GM18511 (cell line): ENCODE measurements around the gene CREG2.
"Not testable (repeated sequence)": the region's sequence is repeated elsewhere in the genome, so short reads cannot be mapped to it uniquely, and the experiment has no call there.

Experiments
- ATAC-seq: cut with Tn5 transposase; IDR thresholded peaks from one replicate; pipeline ENCODE4 v1.9.1; 2021; ENCODE audit warnings: mild to moderate bottlenecking, moderate library complexity; ENCODE audit not compliant: unreplicated experiment

The CREG2 gene

DNA sequence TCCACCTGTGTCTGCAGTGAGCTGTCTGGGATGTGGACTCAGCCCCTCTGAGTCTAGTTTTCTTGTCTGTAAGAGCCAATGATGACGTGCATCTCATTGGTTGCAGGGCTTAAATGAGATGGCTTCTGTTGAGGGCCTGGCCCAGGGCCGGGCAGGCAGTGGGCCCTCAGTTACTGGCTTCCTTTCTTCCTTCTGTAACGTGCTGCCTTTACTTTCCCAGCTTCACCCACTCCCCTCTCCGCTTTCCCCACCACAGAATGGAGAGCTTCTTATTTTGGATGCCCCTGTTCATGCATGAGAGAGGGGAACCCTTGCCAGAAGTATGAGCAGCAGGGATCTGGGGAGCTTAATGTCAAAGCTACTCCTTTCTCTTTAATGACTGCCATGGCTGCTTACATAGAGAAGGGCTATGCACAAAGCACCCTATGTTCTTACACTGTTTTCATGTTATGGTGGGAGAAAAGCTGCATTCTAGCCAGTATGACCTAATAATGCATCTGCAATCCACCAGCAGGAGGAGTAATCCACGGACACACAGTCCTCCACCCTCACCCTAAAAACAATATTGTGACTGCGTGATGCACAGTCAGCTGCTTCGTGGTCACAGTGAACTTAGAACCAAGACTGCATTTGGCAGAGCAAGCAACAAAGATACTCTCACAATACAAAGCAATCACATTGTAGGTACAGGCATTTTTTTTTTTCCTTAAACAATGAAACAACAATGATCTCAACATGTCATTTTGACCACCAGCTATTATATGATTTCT lies 37.2 kb downstream of the CREG2 start:
- ATAC-seq: no peak

DNA sequence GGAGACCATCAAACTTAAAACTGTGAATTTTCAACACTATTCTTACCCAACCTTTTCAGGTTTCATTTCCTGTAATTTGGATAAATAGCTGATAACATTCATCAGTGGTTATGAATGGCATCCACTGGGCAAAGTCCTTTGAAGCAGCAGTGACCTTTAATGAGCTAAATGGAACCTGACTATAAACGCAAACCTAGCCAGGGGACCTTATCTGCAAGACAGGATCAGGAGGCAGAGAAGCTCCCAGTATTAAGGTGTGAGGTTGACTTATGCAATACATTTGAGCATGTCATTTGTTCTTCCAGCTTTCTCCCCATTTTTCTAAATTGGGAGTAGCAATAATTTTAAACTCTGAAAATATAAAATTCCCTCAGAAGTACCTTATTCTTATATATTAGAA lies 38.4 kb downstream of the CREG2 start:
- ATAC-seq: no peak

DNA sequence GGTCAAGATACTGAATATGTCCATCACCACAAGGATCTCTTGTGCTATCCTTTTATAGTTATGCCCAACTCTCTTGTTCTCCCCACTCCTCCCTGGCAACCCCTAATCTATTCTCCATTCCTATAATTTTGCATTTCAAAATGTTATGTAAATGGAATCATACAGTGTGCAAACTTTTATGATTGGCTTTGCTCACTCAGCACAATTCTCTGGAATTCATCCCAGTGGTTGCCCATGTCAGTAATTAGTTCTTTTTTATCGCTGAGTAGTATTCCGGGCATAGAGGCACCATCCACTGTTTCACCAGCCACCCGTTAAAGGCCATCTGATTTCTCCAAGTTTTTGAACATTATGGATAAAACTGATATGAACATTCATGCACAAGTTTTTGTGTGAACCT lies 40.4 kb downstream of the CREG2 start:
- no peak for ATAC-seq

DNA sequence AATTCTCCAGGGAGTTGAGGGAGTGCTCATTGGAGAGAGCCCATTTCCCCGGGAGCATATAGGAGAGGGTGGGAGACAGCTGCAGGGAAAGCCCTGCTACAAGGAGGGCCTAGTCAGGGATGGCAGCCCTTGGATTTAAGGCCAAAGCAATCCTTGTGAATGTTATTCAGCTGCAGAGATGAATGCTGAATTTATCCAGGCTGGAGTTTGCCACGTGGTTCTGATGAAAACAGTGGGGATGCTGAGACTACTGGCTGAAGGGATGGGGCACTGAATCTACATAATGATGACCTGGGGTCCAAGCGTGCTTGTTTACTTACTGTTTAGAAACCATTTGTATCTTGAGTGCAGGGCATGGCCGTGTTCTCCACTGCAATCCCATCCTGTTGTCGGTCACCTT lies 43.2 kb downstream of the CREG2 start:
- ATAC-seq: no peak

DNA sequence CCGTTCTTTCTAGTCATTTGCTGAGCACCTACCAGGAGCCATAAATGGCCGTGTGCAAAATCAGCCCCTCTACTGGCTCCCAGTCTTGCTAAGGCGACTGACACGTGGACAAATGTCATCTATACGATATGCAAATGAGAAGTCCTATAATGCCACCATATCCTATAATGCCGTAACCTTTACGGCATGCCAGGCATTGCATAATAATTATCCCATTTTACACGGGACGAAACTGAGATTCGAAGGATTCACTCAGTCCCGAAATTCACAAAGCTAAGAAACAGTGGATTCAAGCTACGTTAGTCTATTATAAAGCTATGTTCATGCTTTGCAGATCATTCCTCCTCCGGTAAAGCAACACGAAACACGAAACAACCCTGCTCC lies 44.7 kb downstream of the CREG2 start:
- no peak for ATAC-seq

DNA sequence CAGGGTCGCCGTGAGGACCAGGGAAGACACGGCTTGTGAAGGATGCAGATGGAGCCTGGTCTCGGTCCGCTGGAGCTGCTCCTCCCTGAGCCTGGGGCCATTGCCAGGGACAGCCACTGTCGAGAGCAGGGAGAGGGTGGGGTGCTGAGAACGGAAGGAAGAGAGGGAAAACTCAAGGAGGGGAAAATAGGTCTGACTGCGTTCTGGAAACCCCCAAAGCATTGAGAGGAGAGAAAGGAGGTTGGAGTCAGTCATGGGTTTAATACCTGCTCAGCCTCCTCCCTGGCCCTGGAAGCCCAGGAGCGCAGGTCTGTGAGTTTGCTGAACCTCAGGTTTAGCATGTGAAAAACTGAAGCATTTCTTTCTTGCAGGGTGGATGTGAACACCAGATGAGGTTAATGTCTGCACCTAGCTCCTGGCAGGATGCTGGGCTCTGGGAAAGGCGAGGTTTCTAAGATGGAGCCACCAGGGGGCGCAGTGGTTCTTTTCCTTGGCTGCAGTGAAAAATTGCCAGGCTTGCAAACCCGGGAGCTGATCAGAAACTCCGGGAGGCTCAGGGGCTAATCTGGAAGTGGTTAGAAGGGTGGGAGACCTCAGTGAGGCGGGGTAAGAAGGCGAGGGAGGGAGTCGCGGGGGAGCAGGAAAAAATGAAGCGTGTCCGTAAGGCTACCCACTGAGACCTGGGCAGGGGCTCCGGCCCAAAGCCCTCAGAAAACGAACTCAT lies 45.2 kb downstream of the CREG2 start:
- ATAC-seq: no peak

DNA sequence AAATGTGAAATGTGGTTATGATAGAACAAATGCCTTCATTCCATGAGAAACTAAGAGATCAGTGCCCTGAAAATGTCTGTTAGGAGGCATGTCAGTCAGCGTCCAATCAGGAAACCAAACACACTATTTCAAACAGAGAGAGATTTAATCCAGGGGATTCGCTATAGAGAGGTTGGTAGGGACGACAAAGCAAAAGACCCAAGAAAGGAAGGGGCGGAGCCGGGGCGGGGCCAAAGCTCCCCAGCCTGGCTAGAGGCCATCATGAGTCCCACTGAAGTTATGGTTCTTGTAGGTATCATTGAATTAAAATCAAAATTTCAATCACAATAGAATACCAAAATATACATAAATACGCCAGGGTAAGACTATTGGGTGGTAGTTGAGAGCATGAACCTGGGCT lies 45.9 kb downstream of the CREG2 start:
- ATAC-seq: no peak

DNA sequence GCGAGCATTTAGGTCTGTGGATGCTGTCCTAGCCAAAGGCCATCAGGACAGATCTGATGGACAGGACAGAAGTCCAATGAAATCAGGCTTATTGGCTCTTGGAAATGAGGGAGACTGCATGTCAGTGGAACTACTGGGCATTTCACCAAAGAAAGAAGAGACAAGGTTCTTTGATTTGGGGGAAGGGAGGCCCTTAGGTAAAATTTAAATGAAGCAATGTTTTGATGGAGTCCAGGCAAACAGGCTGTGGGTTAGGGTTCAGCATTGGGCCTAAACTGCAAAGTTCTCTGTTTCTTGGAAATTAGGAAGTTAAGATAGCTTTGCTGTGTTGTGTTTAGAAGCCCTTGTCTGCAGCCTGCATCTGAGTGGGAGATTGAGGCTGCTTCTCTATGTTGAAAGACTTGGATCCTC lies 47.2 kb downstream of the CREG2 start:
- ATAC-seq: no peak

DNA sequence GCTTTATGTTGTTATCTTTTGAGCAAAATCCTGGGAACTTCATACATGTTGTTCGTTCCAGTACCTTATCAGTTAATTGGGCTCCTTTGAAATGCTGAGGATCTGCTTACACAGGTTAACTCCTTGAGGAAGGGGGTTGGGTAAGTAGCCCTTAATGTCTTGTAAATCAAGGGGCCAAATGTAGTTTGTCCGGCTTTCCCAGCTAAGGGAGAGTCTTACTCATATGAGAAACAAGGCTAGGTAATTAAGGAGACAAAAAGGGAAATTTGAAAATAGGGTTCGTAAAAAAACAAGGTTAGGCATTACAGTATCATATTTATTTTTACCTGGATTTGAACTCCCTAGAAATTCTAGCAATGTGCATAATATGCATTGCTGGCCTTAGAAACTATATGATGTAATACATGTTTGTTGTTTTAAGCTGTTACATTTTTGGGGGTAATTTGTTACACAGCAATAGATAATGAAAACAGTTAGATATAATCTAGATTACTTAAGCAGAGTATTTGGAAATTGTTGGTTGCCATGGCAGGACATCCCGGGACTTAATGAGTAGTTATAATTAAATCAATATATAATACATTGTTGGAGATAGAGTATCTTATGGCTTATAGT lies 47.9 kb downstream of the CREG2 start:
- no peak for ATAC-seq

DNA sequence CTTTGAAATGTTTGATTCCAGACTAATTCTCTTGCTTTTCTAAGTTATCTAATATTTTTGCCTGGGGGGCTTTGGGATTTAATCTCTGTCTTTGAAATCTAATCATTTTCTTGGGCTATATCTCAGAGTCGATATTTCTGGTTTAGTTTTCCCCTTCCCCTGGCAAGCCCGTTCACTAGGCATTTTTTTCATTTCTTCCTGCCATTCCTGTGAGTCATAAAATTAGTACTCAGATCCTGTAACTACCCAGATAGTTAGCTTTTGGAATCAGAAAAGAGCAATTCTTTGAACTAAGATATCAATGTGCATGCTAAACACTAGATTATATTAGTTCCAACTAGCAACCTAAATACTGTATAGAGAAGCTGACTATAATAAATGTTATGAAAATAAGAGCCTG lies 49.4 kb downstream of the CREG2 start:
- no peak for ATAC-seq

DNA sequence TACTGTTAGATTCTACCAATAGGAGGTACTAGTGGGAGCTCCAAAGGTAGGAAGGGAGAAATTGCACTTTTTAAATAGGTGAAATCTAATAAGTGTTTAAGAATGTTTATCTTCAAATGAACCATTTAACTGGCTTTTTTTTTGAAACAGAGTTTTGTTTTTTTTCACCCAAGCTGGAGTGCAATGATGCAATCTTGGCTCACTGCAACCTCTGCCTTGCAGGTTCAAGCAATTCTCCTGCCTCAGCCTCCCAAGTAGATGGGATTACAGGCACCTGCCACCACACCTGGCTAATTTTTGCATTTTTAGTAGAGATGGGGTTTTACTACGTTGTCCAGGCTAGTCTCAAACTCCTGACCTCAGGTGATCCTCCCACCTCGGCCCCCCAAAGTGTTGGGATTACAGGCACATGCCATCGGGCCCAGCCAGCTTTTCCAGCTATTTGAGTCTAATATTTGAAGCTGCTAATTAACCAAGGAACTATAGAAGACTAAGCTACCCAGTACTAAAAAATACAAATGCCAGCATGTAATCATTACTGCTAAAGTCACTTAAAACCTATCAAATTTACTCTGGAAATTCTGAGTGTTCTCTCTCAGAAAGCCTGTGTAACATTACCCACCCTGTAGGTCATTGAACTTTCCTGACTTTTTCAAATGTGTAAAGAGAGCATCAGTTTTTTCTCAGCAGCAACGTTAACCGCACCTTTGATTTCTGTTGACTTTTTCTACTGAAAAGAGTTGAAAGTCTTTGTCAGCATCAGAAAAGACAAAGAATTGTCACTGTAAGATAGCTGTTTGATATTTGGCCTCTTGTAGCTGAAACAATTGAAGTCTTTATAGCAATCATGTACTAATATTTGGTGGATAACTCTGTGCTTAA lies 54.2 kb downstream of the CREG2 start:
- ATAC-seq: no peak

DNA sequence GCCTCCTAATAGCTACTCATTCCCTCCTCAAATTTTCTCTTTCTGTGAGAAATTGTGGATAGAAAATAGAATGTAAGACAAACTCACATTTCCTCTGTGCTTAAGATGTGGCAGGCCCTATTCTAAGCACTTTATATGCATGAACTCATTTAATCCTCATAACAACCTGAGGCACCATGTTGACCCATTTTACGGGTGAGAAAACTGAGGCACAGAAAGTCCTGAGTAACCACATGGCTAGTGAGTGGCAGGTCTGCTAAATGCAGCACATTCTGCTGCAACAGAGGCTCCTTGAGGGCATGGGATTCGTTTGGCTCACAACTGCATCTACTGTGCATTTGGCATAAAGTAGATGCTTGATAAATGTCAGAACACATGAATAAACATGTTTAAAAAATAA lies 56.1 kb downstream of the CREG2 start:
- ATAC-seq: no peak

DNA sequence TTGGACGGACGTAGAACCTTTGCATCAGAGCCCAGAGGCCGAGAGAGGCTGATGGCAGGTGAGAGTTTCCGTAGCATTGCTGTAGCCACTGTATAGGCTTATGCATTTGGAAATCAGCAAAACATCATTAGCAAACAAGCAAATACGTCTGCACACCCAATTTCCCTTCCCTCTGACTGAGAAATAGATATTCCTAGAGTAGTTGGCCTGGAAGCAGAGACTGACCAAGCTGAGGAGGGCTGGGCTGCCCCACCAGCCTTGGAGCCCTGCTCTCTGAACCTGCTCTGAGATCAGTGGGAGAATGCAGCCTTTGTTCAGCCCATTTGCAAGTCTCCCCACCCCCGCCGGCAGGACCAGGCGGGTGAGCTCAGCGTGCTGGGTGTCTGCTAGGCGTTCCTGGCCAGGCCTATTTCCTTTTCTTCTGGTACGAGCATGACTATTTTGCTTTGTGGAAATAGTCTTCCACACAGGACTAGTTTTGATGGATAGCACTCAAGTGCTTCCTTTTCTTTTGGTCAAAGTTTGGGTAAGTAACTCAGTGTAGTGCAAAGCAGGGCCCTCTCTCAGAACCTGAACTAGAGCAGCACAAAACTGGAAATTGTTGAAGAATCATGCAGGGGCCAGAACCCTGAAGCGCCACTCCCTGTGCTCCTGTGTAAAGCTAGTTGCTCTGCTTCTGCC lies 56.9 kb downstream of the CREG2 start:
- no peak for ATAC-seq

DNA sequence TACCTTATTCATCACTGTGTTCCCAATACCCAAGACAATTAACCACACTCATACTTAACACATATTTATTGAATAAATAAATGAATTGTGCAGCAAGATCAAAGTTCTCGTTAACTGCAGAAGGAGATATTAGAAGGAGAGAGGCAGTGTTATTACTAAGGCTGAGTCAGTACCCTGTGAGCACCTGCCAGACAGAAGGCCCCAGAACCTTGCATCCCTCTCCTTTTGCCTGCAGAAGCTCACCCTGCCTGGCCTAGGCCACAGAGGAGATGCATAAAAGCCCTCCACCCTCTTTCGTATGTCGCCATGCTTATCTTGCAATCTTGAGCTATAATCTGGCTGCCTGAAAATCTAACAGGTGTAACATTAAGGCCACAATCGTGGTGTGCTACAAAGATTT lies 58.3 kb downstream of the CREG2 start:
- no peak for ATAC-seq

DNA sequence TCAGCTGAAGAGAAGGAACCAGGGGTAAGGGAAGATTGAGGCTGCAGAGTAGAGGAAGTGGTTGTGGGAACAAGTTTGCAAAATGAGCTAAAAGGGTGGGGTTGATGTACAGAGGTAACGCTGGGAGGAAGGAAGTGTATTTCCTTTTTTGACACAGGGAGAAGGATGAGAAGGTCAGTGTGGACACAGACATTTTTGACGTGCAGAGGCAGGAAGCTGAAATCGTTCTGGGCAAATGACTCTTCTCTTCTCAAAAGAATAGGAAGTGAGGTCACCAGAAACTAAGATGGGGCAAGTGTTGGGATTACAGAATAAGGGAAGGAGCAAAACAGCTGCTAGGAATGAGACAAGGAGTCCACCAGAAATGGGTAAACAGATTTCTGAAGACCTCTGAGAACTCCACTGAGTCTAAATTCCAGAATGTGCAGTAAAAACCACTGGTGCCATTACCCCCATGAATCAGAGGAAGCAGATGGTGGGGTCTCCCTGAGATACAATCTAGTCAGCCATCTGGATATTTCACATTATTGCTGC lies 58.8 kb downstream of the CREG2 start:
- ATAC-seq: peak; percentile 41

DNA sequence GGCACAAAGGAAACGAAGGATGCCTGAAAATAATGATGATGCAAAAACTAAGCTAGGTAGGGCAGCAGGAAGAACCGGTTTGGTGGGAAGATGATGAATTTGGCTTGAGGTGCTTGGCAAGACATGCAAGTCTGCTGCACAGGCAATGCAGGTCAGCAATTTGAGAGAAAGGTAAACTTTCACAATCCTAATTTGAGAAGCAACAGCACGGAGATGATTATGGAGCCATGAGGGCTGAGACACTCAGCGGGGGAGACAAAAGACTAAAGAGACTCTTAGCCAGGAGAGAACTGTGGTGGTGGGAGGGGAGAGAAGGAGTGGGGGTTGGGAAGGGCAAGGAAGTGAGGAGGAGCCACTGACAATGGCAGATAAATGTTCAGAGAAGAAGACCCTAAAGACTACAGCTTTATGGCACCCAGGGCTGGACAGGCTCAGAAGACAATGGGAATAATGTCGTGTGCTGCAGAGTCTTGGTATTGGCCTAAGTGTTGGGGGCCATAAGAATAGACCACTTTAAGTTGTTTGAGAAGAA lies 59.4 kb downstream of the CREG2 start:
- no peak for ATAC-seq

DNA sequence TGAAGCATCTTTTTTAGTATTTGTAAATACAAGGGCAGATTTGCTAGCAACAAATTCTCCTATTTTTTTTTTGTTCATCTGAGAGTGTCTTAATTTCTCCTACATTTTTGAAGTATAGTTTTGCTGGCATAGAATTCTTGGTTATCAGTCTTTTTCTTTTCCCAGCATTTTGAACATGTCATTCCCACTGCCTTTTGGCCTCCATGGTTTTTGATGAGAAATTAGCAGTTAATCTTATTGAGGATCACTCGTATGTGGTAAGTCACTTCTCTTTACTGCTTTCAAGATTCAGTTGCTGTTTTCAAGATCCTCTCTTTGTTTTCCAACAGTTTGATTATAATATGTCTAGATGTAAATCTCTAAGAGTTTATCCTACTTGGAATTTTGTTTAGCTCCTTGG lies 61.9 kb downstream of the CREG2 start:
- ATAC-seq: no peak

DNA sequence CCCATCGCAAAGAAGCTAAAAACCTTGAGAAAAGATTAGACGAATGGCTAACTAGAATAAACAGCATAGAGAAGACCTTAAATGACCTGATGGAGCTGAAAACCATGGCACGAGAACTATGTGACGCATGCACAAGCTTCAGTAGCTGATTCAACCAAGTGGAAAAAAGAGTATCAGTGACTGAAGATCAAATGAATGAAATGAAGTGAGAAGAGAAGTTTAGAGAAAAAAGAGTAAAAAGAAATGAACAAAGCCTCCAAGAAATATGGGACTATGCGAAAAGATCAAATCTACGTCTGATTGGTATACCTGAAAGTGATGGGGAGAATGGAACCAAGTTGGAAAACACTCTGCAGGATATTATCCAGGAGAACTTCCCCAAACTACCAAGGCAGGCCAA lies 70.7 kb downstream of the CREG2 start:
- ATAC-seq: not testable (repeated sequence)

DNA sequence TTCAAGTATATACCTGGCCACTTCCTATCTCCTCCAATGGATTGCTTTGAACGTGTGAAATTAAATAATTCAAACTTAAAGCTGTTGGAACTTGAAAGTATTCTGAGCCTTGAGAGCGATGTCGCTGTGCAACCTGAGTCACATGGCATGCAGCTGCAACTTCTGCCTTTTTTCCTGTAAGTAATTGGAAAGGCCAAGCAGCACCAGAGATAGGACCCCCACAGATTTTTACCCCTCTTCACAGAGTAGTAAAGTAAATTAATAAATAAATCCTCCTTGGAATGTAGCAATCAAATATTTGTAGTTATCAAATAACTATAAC lies 75.6 kb downstream of the CREG2 start:
- ATAC-seq: no peak
